Daoy (cell line): ENCODE data around the gene USP5. TPM values are rescaled to one million over a fixed set of nuclear protein-coding genes. Genes with fewer than 3 reads are reported as not detected.
A peak's percentile ranks its signal among the peaks of the same experiment; 100 is the strongest.
"Not testable (repeated sequence)": the region's sequence is repeated elsewhere in the genome, so short reads cannot be mapped to it uniquely, and the experiment has no call there.

ENCODE experiments used
- DNase-seq: peaks from one replicate; pipeline ENCODE4 v3.0.0-alpha.2; 2015; ENCODE audit warnings: low read depth
- total RNA-seq: library from RNA; depleted of rRNA; stranded (reverse); fragments of >200 nt; shearing (Covaris generic); gene quantifications from 2 replicates; pipeline ENCODE4 v1.2.3, GENCODE V29; 2014

Gene USP5
- total RNA-seq, 1 experiment from 2014 or later = 134 TPM

GRCh38 chr12:6887460-6887859 is 35.5 kb downstream of the USP5 start:
- DNase-seq = no peak

- DNase-seq = no peak
These were observed 36.4 kb downstream of the USP5 start for GRCh38 chr12:6888360-6888759.

DNA sequence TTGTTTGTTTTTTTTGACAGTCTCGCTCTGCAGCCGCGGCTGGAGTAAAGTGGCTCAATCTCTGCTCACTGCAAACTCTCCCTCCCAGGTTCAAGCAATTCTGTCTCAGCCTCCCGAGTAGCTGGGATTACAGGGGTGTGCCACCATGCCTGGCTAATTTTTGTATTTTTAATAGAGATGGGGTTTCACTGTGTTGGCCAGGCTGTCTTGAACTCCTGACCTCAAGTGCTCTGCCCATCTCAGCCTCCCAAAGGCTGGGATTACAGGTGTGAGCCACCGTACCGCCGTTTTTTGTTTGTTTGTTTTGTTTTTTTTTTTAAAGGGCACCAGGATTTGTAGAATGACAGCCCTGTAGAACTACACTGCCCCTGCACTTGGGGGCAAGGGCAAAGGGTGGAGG is 36.8 kb downstream of the USP5 start:
- not testable (repeated sequence) for DNase-seq

GRCh38 chr12:6889775-6890573 is 38.0 kb downstream of the USP5 start:
- DNase-seq = not testable (repeated sequence)

- DNase-seq = peak; percentile 99
These were observed 39.1 kb downstream of the USP5 start for GRCh38 chr12:6890789-6891645.

DNA sequence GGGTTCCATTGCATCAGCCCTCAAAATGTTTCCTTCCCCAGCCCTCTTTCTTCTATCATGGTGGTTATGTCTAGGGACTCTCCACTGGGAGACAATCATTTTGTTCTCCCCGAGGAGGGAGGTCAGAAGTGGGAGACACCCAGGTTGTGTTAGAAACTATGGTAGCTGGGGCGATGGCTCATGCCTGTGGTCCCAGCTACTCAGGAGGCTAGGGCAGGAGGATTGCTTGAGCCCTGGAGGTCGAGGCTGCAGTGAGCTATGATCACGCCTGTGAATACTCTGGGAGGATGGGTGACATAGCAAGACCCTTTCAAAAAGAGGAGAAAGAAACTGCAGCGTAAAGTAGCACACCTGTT is 39.7 kb downstream of the USP5 start:
- DNase-seq = no peak

- not testable (repeated sequence) for DNase-seq
These were observed 40.7 kb downstream of the USP5 start for GRCh38 chr12:6892683-6893082.

GRCh38 chr12:6894321-6894720 is 42.4 kb downstream of the USP5 start:
- no peak for DNase-seq

DNA sequence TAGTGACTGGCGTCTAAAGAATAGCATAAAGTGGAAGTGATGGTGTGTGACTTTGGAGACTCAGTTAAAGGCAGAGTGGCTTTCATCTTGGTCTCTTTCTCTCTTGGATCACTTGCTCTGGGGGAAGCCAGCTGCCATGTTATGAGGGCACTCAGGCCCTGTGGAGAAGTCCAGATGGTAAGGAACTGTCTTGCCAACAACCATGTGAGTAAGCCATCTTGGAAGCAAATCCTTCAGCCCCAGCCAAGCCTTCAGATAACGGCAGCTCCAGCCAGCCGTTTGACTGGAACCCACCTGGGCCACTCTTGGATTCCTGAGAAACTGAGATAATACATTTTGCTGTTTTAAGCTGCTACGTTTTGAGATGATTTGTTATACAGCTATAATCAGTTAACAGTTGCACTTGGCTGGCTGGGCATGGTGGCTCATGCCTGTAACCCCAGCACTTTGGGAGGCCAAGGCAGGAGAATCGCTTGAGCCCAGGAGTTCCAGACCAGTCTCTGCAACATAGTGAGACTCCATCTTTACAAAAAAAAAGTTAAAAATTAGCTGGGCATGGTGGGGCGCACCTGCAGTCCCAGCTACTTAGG is 45.0 kb downstream of the USP5 start:
- no peak for DNase-seq

DNA sequence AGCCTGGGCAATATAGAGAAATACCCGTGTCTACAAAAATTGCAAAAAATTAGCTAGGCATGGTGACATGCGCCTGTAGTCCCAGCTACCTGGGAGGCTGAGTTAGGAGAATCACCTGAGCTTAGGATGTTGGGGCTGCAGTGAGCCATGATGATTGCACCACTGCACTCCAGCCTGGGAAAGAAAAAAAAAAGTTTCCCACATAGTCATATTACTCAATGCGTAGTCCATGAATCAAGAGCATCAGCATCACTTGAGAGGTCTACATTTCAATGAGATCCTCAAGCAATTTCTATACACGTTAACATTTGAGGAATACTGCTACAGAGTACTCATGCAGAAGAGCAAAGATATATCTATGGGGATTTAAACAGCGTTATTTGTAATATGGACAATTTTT is 47.5 kb downstream of the USP5 start:
- no peak for DNase-seq

DNA sequence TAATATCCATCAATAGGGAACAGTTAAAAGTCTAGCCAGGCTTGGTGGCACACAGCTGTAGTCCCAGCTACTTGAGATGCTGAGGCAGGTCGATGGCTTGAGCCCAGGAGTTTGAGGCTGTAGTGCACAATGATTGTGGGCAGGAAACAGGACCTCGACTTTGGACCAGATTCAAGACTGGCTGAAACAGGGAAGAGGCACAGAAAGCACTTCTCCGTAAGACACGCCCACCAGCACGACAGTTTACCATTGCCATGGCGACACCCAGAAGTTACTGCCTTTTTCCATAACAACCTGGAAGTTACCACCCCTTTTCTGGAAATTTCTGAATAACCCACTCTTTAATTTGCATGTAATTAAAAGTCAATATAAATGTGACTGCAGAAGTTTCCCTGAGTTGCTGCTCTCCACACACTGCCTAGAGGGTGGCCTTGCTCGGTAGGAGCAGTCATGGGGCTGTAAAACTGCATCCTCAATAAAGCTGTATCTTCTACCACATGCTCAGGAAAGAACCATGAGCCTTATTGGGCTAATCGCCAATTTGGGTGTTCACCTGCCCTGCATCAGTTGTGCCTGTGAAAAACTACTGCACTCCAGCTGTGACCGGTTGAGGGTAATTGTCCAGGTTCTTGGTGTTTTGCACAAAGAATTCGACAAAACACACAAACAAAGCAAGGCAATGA is 48.0 kb downstream of the USP5 start:
- DNase-seq = peak; percentile 50

GRCh38 chr12:6902448-6902847 is 50.5 kb downstream of the USP5 start:
- DNase-seq = no peak

- DNase-seq = peak; percentile 63
These were observed 51.8 kb downstream of the USP5 start for GRCh38 chr12:6903722-6904121.

- peak; percentile 96 for DNase-seq
These were observed 52.6 kb downstream of the USP5 start, which contains the start of gene LRRC23 for GRCh38 chr12:6904280-6905276. Gene LRRC23, plus strand, starts transcription at chr12:6904822. Its CDS starts 812 bp downstream, at chr12:6905634.

- no peak for DNase-seq
These were observed 53.6 kb downstream of the USP5 start for GRCh38 chr12:6905414-6906040.

- DNase-seq = not testable (repeated sequence)
These were observed 56.2 kb downstream of the USP5 start for GRCh38 chr12:6908141-6908540.

GRCh38 chr12:6909421-6910145 is 57.6 kb downstream of the USP5 start:
- DNase-seq = no peak

DNA sequence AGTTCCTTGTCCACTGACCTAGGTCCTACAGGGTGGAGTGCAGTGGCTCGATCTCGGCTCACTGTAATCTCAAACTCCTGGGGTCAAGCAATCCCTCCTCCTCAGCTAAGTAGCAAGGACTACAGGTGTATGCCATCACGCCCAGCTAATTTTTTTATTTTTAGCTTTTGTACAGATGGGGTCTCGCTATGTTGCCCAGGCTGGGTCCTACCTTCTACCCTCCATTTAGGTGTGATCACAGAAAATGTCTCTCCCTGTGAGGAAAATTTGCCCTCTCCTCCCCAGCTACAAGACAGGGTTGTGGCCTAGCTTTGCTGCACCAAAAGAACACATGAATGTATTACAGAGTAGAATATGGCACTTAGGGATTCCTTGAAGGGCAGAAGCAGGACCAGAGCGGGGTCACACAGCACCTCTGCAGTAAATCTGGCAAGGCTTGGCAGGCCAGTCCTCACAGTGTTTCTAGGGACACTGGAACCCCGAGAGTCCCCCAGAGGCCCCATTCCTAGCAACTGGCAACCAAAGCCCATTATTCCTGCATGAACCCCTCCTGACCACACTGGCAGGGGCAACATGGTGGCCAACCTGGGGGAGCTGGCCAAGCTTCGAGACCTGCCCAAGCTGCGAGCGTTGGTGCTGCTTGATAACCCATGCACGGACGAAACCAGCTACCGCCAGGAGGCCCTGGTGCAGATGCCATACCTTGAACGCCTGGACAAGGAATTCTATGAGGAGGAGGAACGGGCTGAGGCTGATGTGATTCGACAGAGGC is 60.4 kb downstream of the USP5 start:
- DNase-seq = no peak
